H1 (cell line): ENCODE data around the gene FXN. TPM values are rescaled to one million over a fixed set of nuclear protein-coding genes. Genes with fewer than 3 reads are reported as not detected.

Experiments used
- CTCF ChIA-PET: fragments of 300-600 bp; sonication (Branson Sonifier 250); formaldehyde crosslinking; loops from one replicate; lab custom pipeline; 2021; ENCODE audit not compliant: partially characterized antibody; lab: Charles Lee
- POLR2A ChIA-PET: fragments of 300-600 bp; sonication (Branson Sonifier 250); formaldehyde crosslinking; loops from one replicate; lab custom pipeline; 2021; ENCODE audit warnings: inconsistent platforms; ENCODE audit not compliant: partially characterized antibody; lab: Charles Lee
- DNase-seq, 2 experiments: peaks; one replicate each; pipeline versions ENCODE4 v3.0.0 to v3.0.0-alpha.2; 2010 to 2022; ENCODE audit warnings: low spot score in 2 of 2, low read depth in 1 of 2, mixed read lengths in 1 of 2
- FAIRE-seq: peaks from 2 replicates; lab custom pipeline; 2011; peaks lifted over from hg19 to GRCh38; lab: Jason Lieb, UNC
- H2AFZ ChIP-seq: 2 replicates; pipeline ENCODE4 v1.8.1; 2012; ENCODE audit warnings: low read length, inconsistent platforms
- H2AK5ac ChIP-seq: 2 replicates; pipeline ENCODE4 v1.6.1; 2013; ENCODE audit warnings: low read depth, low read length
- H2BK120ac ChIP-seq: replicated peaks from 2 replicates; pipeline ENCODE3; 2013; ENCODE audit warnings: low read depth, low read length, inconsistent platforms
- H2BK12ac ChIP-seq: 2 replicates; pipeline ENCODE4 v1.6.1; 2013; ENCODE audit warnings: low read depth, low read length
- H2BK15ac ChIP-seq: 2 replicates; pipeline ENCODE4 v1.6.1; 2013; ENCODE audit warnings: low read length
- H2BK20ac ChIP-seq: 2 replicates; pipeline ENCODE4 v1.6.1; 2013; ENCODE audit warnings: low read length
- H2BK5ac ChIP-seq: 2 replicates; pipeline ENCODE4 v1.6.1; 2013; ENCODE audit warnings: low read depth, low read length
- H3K14ac ChIP-seq: 2 replicates; pipeline ENCODE4 v1.6.1; 2013; ENCODE audit warnings: inconsistent platforms; ENCODE audit not compliant: insufficient read length
- H3K18ac ChIP-seq: 2 replicates; pipeline ENCODE4 v1.6.1; 2013; ENCODE audit warnings: low read length; ENCODE audit errors: extremely low read depth
- H3K23ac ChIP-seq: 2 replicates; pipeline ENCODE4 v1.6.1; 2013; ENCODE audit warnings: inconsistent platforms; ENCODE audit not compliant: insufficient read length
- H3K23me2 ChIP-seq: 2 replicates; pipeline ENCODE4 v1.6.1; 2013; ENCODE audit warnings: low read depth, low read length
- H3K27ac ChIP-seq: 2 replicates; pipeline ENCODE4 v1.6.1; 2011; ENCODE audit warnings: low read depth, low read length, inconsistent platforms
- H3K27me3 ChIP-seq, 4 experiments: replicated peaks in 1 of 4; 1 replicate in 1 of 4; 2 replicates in 3 of 4; pipeline versions ENCODE4 v1.6.1 to v1.8.1; 2011 to 2013; ENCODE audit warnings: low read length in 3 of 4, mild to moderate bottlenecking in 3 of 4, inconsistent platforms in 2 of 4, mixed read lengths in 2 of 4, moderate library complexity in 1 of 4; ENCODE audit not compliant: control insufficient read depth in 3 of 4, insufficient read depth in 3 of 4; ENCODE audit errors: extremely low read depth in 1 of 4
- H3K36me3 ChIP-seq, 4 experiments: 2 replicates each; pipeline versions ENCODE4 v1.6.1 to v1.8.1; 2011 to 2013; ENCODE audit warnings: mild to moderate bottlenecking in 4 of 4, low read length in 3 of 4, moderate library complexity in 2 of 4, control low read depth in 1 of 4, inconsistent platforms in 1 of 4; ENCODE audit not compliant: insufficient read depth in 4 of 4, control insufficient read depth in 2 of 4
- H3K4ac ChIP-seq: replicated peaks from 2 replicates; pipeline ENCODE3; 2013; ENCODE audit warnings: low read length, low read depth, mixed read lengths, inconsistent platforms; ENCODE audit not compliant: insufficient read length
- H3K4me1 ChIP-seq, 4 experiments: replicated peaks in 1 of 4; 1 replicate in 1 of 4; 2 replicates in 3 of 4; pipeline versions ENCODE4 v1.6.1 to v1.8.1; 2011 to 2013; ENCODE audit warnings: low read length in 3 of 4, inconsistent platforms in 2 of 4, mixed read lengths in 1 of 4; ENCODE audit not compliant: insufficient read depth in 4 of 4, control insufficient read depth in 3 of 4
- H3K4me2 ChIP-seq, 2 experiments: 2 replicates each; pipeline versions ENCODE4 v1.6.1 to v1.8.1; 2011 to 2013; ENCODE audit warnings: low read depth in 2 of 2, low read length in 2 of 2, control low read depth in 1 of 2, inconsistent platforms in 1 of 2, mild to moderate bottlenecking in 1 of 2; ENCODE audit not compliant: insufficient read depth in 1 of 2
- H3K4me3 ChIP-seq, 4 experiments: fragments of 200-600, 300-600 bp in 1 of 4; sonication (generic), shearing (Covaris generic), sonication (Bioruptor Twin) in 1 of 4; 2 replicates each; pipeline versions ENCODE4 v1.5.1 to v1.8.1; 2011 to 2016; ENCODE audit warnings: low read length in 4 of 4, low read depth in 3 of 4, control low read depth in 2 of 4, inconsistent platforms in 2 of 4, mild to moderate bottlenecking in 2 of 4, mixed read lengths in 1 of 4, moderate library complexity in 1 of 4; ENCODE audit not compliant: insufficient read depth in 2 of 4; ENCODE audit errors: extremely low read depth in 1 of 4
- H3K56ac ChIP-seq: replicated peaks from 2 replicates; pipeline ENCODE3; 2013; ENCODE audit warnings: low read depth, mild to moderate bottlenecking, mixed read lengths, low read length, inconsistent platforms; ENCODE audit not compliant: insufficient read length
- H3K79me1 ChIP-seq: 2 replicates; pipeline ENCODE4 v1.6.1; 2013; ENCODE audit warnings: low read depth, low read length, control low read depth
- H3K79me2 ChIP-seq, 2 experiments: 2 replicates each; pipeline versions ENCODE4 v1.6.1 to v1.8.1; 2012 to 2013; ENCODE audit warnings: low read length in 2 of 2, mild to moderate bottlenecking in 2 of 2, inconsistent platforms in 1 of 2; ENCODE audit not compliant: insufficient read depth in 2 of 2, control insufficient read depth in 1 of 2
- H3K9ac ChIP-seq, 4 experiments: replicated peaks in 1 of 4; 1 replicate in 1 of 4; 2 replicates in 3 of 4; pipeline versions ENCODE4 v1.6.1 to v1.8.1; 2011 to 2013; ENCODE audit warnings: low read depth in 3 of 4, low read length in 3 of 4, control low read depth in 2 of 4, mild to moderate bottlenecking in 2 of 4, moderate library complexity in 2 of 4, inconsistent platforms in 1 of 4; ENCODE audit errors: extremely low read depth in 1 of 4
- H3K9me3 ChIP-seq, 2 experiments: 2 replicates each; pipeline versions ENCODE4 v1.6.1 to v1.8.1; 2012 to 2013; ENCODE audit warnings: mild to moderate bottlenecking in 2 of 2, moderate library complexity in 2 of 2, control low read depth in 1 of 2, inconsistent platforms in 1 of 2, low read depth in 1 of 2, low read length in 1 of 2, mixed read lengths in 1 of 2; ENCODE audit not compliant: insufficient read depth in 2 of 2
- H4K20me1 ChIP-seq, 2 experiments: replicated peaks in 1 of 2; 2 replicates each; pipeline versions ENCODE3 to v1.8.1; 2011 to 2013; ENCODE audit warnings: inconsistent platforms in 2 of 2, low read length in 2 of 2, mild to moderate bottlenecking in 1 of 2; ENCODE audit not compliant: insufficient read depth in 2 of 2, control insufficient read depth in 1 of 2
- H4K5ac ChIP-seq: 2 replicates; pipeline ENCODE4 v1.6.1; 2013; ENCODE audit warnings: low read length, low read depth, mixed read lengths, inconsistent platforms; ENCODE audit not compliant: insufficient read length
- H4K8ac ChIP-seq: 2 replicates; pipeline ENCODE4 v1.8.0; 2013; ENCODE audit warnings: mild to moderate bottlenecking, moderate library complexity, low read length, inconsistent platforms; ENCODE audit not compliant: insufficient read depth; ENCODE audit errors: extremely low read depth
- H4K91ac ChIP-seq: replicated peaks from 2 replicates; pipeline ENCODE3; 2013; ENCODE audit warnings: low read length, mixed read lengths, inconsistent platforms; ENCODE audit not compliant: insufficient read length
- BCL11A ChIP-seq, 2 experiments: IDR thresholded peaks; one replicate each; pipeline ENCODE4 v1.6.1; 2011; ENCODE audit warnings: low read depth in 2 of 2, low read length in 2 of 2, mild to moderate bottlenecking in 2 of 2
- CHD1 ChIP-seq: IDR thresholded peaks from 2 replicates; pipeline ENCODE4 v1.6.1; 2012; ENCODE audit warnings: low read depth, low read length, improper control_type of control experiment
- EGR1 ChIP-seq: IDR thresholded peaks from 2 replicates; pipeline ENCODE4 v1.6.1; 2011; ENCODE audit warnings: low read depth, low read length, borderline replicate concordance
- HDAC6 ChIP-seq: IDR thresholded peaks from one replicate; pipeline ENCODE4 v1.7.1; 2012; ENCODE audit warnings: low read depth, mild to moderate bottlenecking, inconsistent platforms, low read length, moderate library complexity
- JUN ChIP-seq: IDR thresholded peaks from 2 replicates; pipeline ENCODE4 v1.6.1; 2011; ENCODE audit warnings: low read depth, mild to moderate bottlenecking, improper control_type of control experiment, low read length
- JUND ChIP-seq: IDR thresholded peaks from 2 replicates; pipeline ENCODE4 v1.6.1; 2011; ENCODE audit warnings: mild to moderate bottlenecking, improper control_type of control experiment, low read length
- KDM5A ChIP-seq: fragments of 200-600 bp; IDR thresholded peaks from 2 replicates; pipeline ENCODE4 v1.7.1; 2012; ENCODE audit warnings: mild to moderate bottlenecking, low read length, inconsistent platforms, mixed read lengths
- MAFK ChIP-seq: IDR thresholded peaks from 2 replicates; pipeline ENCODE4 v1.6.1; 2012; ENCODE audit warnings: low read depth, mild to moderate bottlenecking, improper control_type of control experiment, low read length
- POLR2AphosphoS5 ChIP-seq: IDR thresholded peaks from 2 replicates; pipeline ENCODE4 v1.6.1; 2011; ENCODE audit warnings: low read depth, low read length
- RNF2 ChIP-seq: fragments of 200-900, 300-1000 bp; sonication (generic); IDR thresholded peaks from 2 replicates; pipeline ENCODE4 v1.7.1; 2016; ENCODE audit warnings: borderline replicate concordance, low read depth, mild to moderate bottlenecking, antibody characterized with exemption, low read length; ENCODE audit not compliant: poor library complexity, severe bottlenecking; ENCODE audit errors: missing control alignments
- SAP30 ChIP-seq: fragments of 300-600 bp; sonication (generic); IDR thresholded peaks from 2 replicates; pipeline ENCODE4 v1.7.1; 2012; ENCODE audit warnings: low read length, moderate library complexity, mild to moderate bottlenecking, inconsistent platforms; ENCODE audit not compliant: insufficient read depth, insufficient replicate concordance
- SIN3A ChIP-seq, 2 experiments: IDR thresholded peaks in 1 of 2; conservative IDR thresholded peaks in 1 of 2; 2 replicates each; pipeline ENCODE4 v1.6.1; 2011 to 2012; ENCODE audit warnings: low read length in 2 of 2, improper control_type of control experiment in 1 of 2, low read depth in 1 of 2, mild to moderate bottlenecking in 1 of 2
- SP4 ChIP-seq: IDR thresholded peaks from 2 replicates; pipeline ENCODE4 v1.6.1; 2012; ENCODE audit warnings: low read length, inconsistent platforms
- TCF12 ChIP-seq: IDR thresholded peaks from 2 replicates; pipeline ENCODE4 v1.6.1; 2011; ENCODE audit warnings: low read depth, mild to moderate bottlenecking, low read length
- TEAD4 ChIP-seq: IDR thresholded peaks from 2 replicates; pipeline ENCODE4 v1.6.1; 2012; ENCODE audit warnings: low read depth, low read length, inconsistent platforms, mixed read lengths
- WGBS, 2 experiments: shearing (Covaris generic) in 1 of 2; methylation state at CpG; one replicate each; pipeline versions ENCODE4 v1.1.6 to v1.1.7; 2013 to 2015; ENCODE audit warnings: low lambda C conversion rate in 2 of 2, mixed read lengths in 2 of 2, inconsistent platforms in 1 of 2, low coverage in 1 of 2, missing lambda C conversion rate in 1 of 2; ENCODE audit not compliant: insufficient replicate concordance in 2 of 2, insufficient coverage in 1 of 2, insufficient read length in 1 of 2; ENCODE audit errors: extremely low coverage in 1 of 2, missing lambda C conversion rate in 1 of 2; 5-methylcytosine and 5-hydroxymethylcytosine counted together
- polyA plus RNA-seq, 7 experiments: library from polyadenylated mRNA; depleted of rRNA in 3 of 7; stranded (reverse) in 5 of 7; unstranded in 2 of 7; fragments of >200 nt in 5 of 7; fragments of 200-250 nt in 2 of 7; gene quantifications; 1 replicate in 5 of 7; 2 replicates in 1 of 7; 4 replicates in 1 of 7; pipeline versions ENCODE4 v1.2.1 to v1.2.3, GENCODE V29; 2011 to 2013; ENCODE audit warnings: missing spikeins in 2 of 7, mixed read lengths in 2 of 7
- total RNA-seq: library from RNA; stranded (reverse); fragmentation: NEBNext Ultra II Directional; extraction: Animal tissue kit (Norgen Biotek cat#: 25700); gene quantifications from 2 replicates; pipeline ENCODE4 v1.2.1, GENCODE V29; 2021

Gene FXN
- total and polyA plus RNA-seq, 2 of the 8 experiments (the other 6 are each of a cell fraction or from before 2014, with no cell fraction given): 34.2 to 37.5 TPM

GRCh38 chr9:69086312-69086711 is 50.8 kb downstream of the FXN start:
- Histone ChIP-seq H2BK15ac (no peak overlapping the region), H2AFZ (no peak overlapping the region), H3K4me1 (peaks cover 0 to 18% (median 9%) of the 10 kb centered on the region in 4 experiments; a peak in 6 of 7 replicates), H3K14ac (no peak overlapping the region), H2BK120ac (no peak overlapping the region), H3K27me3 (no peaks in the 10 kb centered on the region), H3K79me1 (no peaks in the 10 kb centered on the region), H3K4me2 (no peak overlapping the region), H3K23ac (no peak overlapping the region), H3K56ac (no peak overlapping the region), H3K4ac (no peak overlapping the region), H3K23me2 (no peaks in the 10 kb centered on the region), H3K9me3 (no peaks in the 10 kb centered on the region), H4K20me1 (no peaks in the 10 kb centered on the region), H3K79me2 (no peaks in the 10 kb centered on the region), H4K5ac (no peak overlapping the region), H4K8ac (no peak overlapping the region), H4K91ac (no peak overlapping the region), H3K27ac (no peak overlapping the region), H2BK20ac (no peak overlapping the region), H3K4me3 (no peak overlapping the region), H2AK5ac (no peak overlapping the region), H3K9ac (no peak overlapping the region), H3K36me3 (peaks cover 0 to 5% (median 0%) of the 10 kb centered on the region in 4 experiments; a peak in 1 of 8 replicates), H2BK12ac (no peak overlapping the region), H2BK5ac (no peak overlapping the region), H3K18ac (no peak overlapping the region)
- POLR2A ChIA-PET: interaction anchor here (1.5 to 1.9 kb wide), 4 partner anchors 13 to 89 kb away, joined by 4 read pairs; partner anchors contain the start of gene TJP2
- DNase-seq (no peak), FAIRE-seq (no peak)
- CTCF ChIA-PET: interaction anchor here (1.1 to 3.3 kb wide), 3 partner anchors 19 to 96 kb away, joined by 3 to 13 read pairs (median 3); no protein-coding TSS in a partner anchor
- 77% methylated on average over 2 of the region's 2 CpGs; no CpG with 5 or more reads in 1 of the 2 experiments for WGBS, 2 experiments
- no peak for TF ChIP-seq RNF2
- TF ChIP-seq TCF12: no peak
- no peak for TF ChIP-seq EGR1
- no peak for TF ChIP-seq JUND
- no peak for TF ChIP-seq SP4
- no peak for TF ChIP-seq TEAD4
- no peak for TF ChIP-seq POLR2AphosphoS5
- no peak for TF ChIP-seq JUN
- no peak for TF ChIP-seq SIN3A (conservative IDR thresholded peaks at IDR 0.05 in 1 of 2, IDR thresholded peaks at IDR 0.05 in 1 of 2; ENCODE audit: low read depth in 1 of 2, low read length in 2 of 2)
- no peak for TF ChIP-seq SAP30
- no peak for TF ChIP-seq CHD1
- no peak for TF ChIP-seq HDAC6
- TF ChIP-seq KDM5A: no peak
- TF ChIP-seq BCL11A (IDR thresholded peaks at IDR 0.05; ENCODE audit: low read depth in 2 of 2, low read length in 2 of 2): no peak
- no peak for TF ChIP-seq MAFK
